NCI-H526 (cell line): ENCODE measurements around the gene FOSB.

Source experiments
- DNase-seq, 2 experiments: peaks; one replicate each; lab custom pipeline; 2025; lab: John Stamatoyannopoulos, UW

The FOSB gene

DNA sequence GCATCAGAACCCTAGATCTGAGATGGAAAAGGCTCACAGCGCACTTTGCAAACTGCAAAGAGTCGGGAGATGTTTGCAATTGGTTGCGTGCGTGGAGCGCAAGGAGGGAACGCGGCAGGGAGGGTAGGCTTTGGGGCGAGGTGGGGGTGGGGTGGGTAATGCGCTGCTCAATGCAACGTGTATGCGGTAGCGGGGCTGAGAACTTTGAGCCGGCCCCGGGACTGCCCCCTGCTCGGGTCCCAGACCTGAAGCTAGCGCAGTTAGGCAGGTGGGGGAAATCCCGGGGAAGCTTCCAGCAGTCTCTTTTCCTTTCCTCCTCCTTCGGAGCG is 971 bp downstream of the FOSB start:
- no peak for DNase-seq

- peak; percentile 76 to 96 for DNase-seq
Observed at GRCh38 chr19:45469132-45469944, 1.5 kb downstream of the FOSB start.

- no peak for DNase-seq
Observed at GRCh38 chr19:45469945-45470761, 2.4 kb downstream of the FOSB start.

DNA sequence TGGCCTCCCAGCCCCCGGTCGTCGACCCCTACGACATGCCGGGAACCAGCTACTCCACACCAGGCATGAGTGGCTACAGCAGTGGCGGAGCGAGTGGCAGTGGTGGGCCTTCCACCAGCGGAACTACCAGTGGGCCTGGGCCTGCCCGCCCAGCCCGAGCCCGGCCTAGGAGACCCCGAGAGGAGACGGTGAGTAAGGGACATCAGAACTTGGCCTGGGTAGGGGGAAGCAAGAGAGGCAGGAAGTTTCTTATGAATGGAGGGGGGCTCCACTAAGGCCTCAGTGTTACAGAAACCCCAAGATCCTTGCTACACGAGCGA is 2.9 kb downstream of the FOSB start:
- no peak for DNase-seq

DNA sequence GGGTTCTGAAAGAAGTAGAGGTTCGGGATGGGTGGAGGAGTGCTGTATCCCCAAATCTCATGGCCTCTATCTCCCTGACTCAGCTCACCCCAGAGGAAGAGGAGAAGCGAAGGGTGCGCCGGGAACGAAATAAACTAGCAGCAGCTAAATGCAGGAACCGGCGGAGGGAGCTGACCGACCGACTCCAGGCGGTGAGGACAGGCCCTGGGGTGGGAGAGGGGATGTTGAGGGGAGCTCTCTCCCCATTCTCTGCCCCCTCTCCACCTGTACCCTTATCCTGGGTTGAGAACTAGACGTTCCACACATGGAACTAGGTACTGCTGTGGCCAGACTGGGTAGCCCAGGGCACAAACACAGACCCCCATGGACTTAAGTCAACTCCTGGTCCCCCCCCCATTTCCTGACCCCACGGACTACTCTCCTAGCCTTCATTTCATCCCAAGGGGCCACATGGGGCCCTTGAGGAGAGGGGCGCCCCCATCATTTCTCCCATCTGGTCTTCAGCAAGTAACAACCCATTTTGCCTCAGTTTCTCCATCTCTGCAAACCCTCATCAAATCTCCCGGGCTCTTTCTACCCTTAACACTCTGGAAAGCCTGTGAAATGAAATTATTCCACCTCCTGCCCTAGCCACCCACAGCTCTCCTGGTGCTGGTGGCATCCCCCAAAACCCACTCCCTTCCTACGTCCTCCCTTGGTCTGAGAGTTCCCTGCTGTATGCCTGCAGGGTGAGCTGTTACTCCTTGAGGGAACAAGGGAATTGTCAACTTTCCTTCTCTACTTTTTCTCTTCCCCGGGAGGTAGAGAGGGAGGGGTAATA is 3.5 kb downstream of the FOSB start:
- no peak for DNase-seq

- no peak for DNase-seq
Observed at GRCh38 chr19:45471931-45472562, 4.3 kb downstream of the FOSB start.

DNA sequence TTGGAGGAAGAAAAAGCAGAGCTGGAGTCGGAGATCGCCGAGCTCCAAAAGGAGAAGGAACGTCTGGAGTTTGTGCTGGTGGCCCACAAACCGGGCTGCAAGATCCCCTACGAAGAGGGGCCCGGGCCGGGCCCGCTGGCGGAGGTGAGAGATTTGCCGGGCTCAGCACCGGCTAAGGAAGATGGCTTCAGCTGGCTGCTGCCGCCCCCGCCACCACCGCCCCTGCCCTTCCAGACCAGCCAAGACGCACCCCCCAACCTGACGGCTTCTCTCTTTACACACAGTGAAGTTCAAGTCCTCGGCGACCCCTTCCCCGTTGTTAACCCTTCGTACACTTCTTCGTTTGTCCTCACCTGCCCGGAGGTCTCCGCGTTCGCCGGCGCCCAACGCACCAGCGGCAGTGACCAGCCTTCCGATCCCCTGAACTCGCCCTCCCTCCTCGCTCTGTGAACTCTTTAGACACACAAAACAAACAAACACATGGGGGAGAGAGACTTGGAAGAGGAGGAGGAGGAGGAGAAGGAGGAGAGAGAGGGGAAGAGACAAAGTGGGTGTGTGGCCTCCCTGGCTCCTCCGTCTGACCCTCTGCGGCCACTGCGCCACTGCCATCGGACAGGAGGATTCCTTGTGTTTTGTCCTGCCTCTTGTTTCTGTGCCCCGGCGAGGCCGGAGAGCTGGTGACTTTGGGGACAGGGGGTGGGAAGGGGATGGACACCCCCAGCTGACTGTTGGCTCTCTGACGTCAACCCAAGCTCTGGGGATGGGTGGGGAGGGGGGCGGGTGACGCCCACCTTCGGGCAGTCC is 5.0 kb downstream of the FOSB start:
- DNase-seq: peak in 1 of 2 experiments; percentile 15

GRCh38 chr19:45473367-45473681 is 5.5 kb downstream of the FOSB start:
- DNase-seq: no peak

DNA sequence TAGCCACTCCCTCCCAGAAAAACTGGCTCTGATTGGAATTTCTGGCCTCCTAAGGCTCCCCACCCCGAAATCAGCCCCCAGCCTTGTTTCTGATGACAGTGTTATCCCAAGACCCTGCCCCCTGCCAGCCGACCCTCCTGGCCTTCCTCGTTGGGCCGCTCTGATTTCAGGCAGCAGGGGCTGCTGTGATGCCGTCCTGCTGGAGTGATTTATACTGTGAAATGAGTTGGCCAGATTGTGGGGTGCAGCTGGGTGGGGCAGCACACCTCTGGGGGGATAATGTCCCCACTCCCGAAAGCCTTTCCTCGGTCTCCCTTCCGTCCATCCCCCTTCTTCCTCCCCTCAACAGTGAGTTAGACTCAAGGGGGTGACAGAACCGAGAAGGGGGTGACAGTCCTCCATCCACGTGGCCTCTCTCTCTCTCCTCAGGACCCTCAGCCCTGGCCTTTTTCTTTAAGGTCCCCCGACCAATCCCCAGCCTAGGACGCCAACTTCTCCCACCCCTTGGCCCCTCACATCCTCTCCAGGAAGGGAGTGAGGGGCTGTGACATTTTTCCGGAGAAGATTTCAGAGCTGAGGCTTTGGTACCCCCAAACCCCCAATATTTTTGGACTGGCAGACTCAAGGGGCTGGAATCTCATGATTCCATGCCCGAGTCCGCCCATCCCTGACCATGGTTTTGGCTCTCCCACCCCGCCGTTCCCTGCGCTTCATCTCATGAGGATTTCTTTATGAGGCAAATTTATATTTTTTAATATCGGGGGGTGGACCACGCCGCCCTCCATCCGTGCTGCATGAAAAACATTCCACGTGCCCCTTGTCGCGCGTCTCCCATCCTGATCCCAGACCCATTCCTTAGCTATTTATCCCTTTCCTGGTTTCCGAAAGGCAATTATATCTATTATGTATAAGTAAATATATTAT is 6.1 kb downstream of the FOSB start:
- DNase-seq: no peak

GRCh38 chr19:45474606-45475521 is 7.1 kb downstream of the FOSB start:
- no peak for DNase-seq

- no peak for DNase-seq
Observed at GRCh38 chr19:45475537-45476291, 7.9 kb downstream of the FOSB start.

- DNase-seq: no peak
Observed at GRCh38 chr19:45476304-45476703, 8.5 kb downstream of the FOSB start.

GRCh38 chr19:45477186-45477585 is 9.4 kb downstream of the FOSB start:
- DNase-seq: no peak

DNA sequence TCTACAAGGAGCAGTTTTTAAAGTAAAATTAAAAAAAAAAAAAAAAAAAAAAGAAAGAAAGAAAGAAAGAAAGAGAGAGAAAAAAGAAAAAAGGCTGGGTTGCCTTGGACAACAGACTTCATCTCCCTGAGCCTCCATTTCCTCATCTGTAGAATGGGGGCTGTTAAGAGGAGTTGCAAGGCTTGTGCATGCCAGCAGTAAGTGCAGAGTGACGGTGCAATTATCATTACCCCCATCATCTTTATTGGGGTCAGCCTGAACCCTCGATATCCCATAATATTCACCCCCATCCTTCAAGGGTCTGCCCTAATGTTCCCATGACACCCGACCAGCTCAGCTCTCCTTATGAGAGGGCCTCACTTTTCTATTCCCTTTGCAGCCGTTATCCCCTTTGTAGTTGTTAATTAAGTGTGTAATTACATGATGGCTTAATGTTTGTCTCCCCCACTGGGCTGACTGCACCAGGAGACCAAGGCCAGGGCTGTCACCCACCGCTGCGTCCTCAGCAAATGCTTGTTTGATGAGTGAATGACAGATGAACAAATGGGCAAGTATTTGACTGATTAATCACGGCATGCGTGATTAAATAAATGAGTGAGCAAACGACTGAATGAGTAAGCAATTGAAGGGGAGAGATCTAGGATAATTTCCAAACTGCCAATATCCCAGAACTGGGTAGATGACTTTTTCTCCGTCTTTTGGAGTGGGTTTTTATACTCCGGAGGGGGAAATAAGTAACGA is 10.1 kb downstream of the FOSB start:
- no peak for DNase-seq

DNA sequence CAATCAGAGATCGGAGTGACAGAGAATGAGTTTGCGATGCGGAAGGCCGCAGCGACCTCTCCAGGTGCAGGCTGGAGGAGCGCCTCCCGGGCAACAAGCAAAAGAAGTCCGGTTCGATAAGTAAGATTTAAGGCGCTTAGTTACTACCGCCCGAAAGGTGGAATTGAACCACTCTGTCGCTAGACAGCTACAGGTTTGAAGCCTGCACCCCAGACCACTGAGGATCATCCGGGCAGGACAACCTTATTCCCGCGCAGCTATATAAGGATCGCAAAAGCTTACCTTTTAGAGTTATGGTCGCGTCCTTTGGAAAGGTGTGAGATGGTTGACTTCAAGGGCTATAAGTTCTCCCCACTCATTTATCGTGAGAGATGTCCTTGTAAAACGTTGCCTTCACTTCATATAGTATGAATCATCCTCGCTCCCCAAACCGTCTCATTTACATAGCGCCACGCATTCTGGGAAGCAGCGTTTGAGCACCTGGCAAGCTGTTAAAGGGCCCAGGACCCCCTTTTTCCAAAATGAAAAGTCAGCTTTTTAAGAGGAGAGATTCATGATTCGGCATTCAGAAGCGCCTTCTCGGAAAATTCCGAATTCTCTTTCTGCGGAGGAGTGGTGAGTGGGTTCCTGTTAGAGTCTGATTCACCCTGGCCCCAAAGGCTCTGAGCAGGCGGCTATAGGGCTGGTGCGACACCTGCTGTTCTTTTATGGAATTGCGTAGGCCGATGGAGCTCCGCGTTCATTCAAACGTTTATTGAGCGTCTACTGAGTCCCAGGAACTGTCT is 10.8 kb downstream of the FOSB start:
- DNase-seq: peak; percentile 92 to 93

- DNase-seq: no peak
Observed at GRCh38 chr19:45483033-45483432, 15.2 kb downstream of the FOSB start.
